K562 (cell line): ENCODE results near the gene NF1. TPM values are rescaled to one million over a fixed set of nuclear protein-coding genes. Genes with fewer than 3 reads are reported as not detected.

ENCODE experiments used
- ELF2 ChIP-seq: fragments of 250-450 bp; sonication (Bioruptor Pico); IDR thresholded peaks from 2 replicates; pipeline ENCODE4 v1.5.0; 2021; ENCODE audit warnings: mild to moderate bottlenecking
- FOXJ2 ChIP-seq: fragments of 200-800 bp; sonication (Bioruptor generic); IDR thresholded peaks from 2 replicates; pipeline ENCODE4 v1.6.1; 2016; ENCODE audit warnings: missing genetic modification characterization, missing compliant biosample characterization
- KLF6 ChIP-seq: fragments of 250-450 bp; sonication (Bioruptor Pico); IDR thresholded peaks from 2 replicates; pipeline ENCODE4 v1.4.0; 2020; ENCODE audit warnings: mild to moderate bottlenecking, moderate library complexity, borderline replicate concordance
- MAFG ChIP-seq: fragments of 450-650 bp; conservative IDR thresholded peaks from 2 replicates; pipeline ENCODE4 v1.6.1; 2016; ENCODE audit warnings: missing genetic modification characterization, missing compliant biosample characterization
- SAFB ChIP-seq: fragments of 200-400 bp; formaldehyde crosslinking; IDR thresholded peaks from 2 replicates; pipeline ENCODE4 v1.6.1; 2017; ENCODE audit warnings: low read depth, low read length, borderline replicate concordance
- ZBTB17 ChIP-seq: fragments of 450-650 bp; formaldehyde crosslinking; IDR thresholded peaks from 2 replicates; pipeline ENCODE4 v1.4.0; 2020; ENCODE audit warnings: mild to moderate bottlenecking
- ZFP30 ChIP-seq: fragments of 250-450 bp; sonication (Bioruptor Pico); IDR thresholded peaks from 2 replicates; pipeline ENCODE4 v1.8.0; 2022; ENCODE audit warnings: moderate library complexity, mild to moderate bottlenecking, inconsistent platforms, borderline replicate concordance
- ZNF121 ChIP-seq: sonication (generic); formaldehyde crosslinking; conservative IDR thresholded peaks from 2 replicates; pipeline ENCODE4 v1.8.0; 2022; ENCODE audit warnings: missing genetic modification reagents
- ZNF124 ChIP-seq: sonication (generic); formaldehyde crosslinking; IDR thresholded peaks from 2 replicates; pipeline ENCODE4 v1.8.1; 2022; ENCODE audit warnings: missing genetic modification reagents
- ZNF3 ChIP-seq: fragments of 250-450 bp; sonication (Bioruptor Pico); IDR thresholded peaks from 2 replicates; pipeline ENCODE4 v1.5.0; 2021; ENCODE audit warnings: mild to moderate bottlenecking, moderate library complexity
- ZNF584 ChIP-seq: fragments of 200-800 bp; sonication (Bioruptor generic); IDR thresholded peaks from 2 replicates; pipeline ENCODE4 v1.6.1; 2016; ENCODE audit warnings: low read depth, mild to moderate bottlenecking, missing genetic modification characterization, missing compliant biosample characterization
- polyA plus RNA-seq, 8 experiments: library from polyadenylated mRNA; depleted of rRNA in 4 of 8; stranded (reverse) in 5 of 8; unstranded in 3 of 8; fragments of >200 nt; fragmentation: Nextera tagmentation in 2 of 8; fragmentation: Illumina TruSeq in 1 of 8; extraction: Ambion mirVana in 2 of 8; extraction: Trizol in 1 of 8; gene quantifications; 2 replicates each; pipeline versions ENCODE4 v1.2.1 to v1.2.3, GENCODE V29; 2011 to 2014; ENCODE audit warnings: inconsistent platforms in 1 of 8, missing spikeins in 1 of 8
- total RNA-seq, 7 experiments: library from RNA; depleted of rRNA in 6 of 7; stranded (reverse); fragments of >200 nt in 6 of 7; fragmentation: Illumina TruSeq in 2 of 7; extraction: Trizol in 2 of 7; gene quantifications; 2 replicates each; pipeline versions ENCODE4 v1.2.1 to v1.2.3, GENCODE V29; 2011 to 2021; ENCODE audit warnings: low replicate concordance in 1 of 7
- TF ChIP-seq, protein P1 (sequence below): fragments of 250-450 bp; sonication (Bioruptor Pico); IDR thresholded peaks from 2 replicates; pipeline ENCODE4 v1.8.0; 2022; ENCODE audit warnings: inconsistent platforms, mild to moderate bottlenecking, moderate library complexity, borderline replicate concordance
- TF ChIP-seq, protein P2 (sequence below): IDR thresholded peaks from 2 replicates; pipeline ENCODE4 v1.6.1; 2014; ENCODE audit warnings: antibody characterized with exemption

Gene NF1
- total and polyA plus RNA-seq, 9 of the 15 experiments (the other 6 are each of a cell fraction or from before 2014, with no cell fraction given), result 3.4 to 41.9 (median 24.3) TPM

DNA sequence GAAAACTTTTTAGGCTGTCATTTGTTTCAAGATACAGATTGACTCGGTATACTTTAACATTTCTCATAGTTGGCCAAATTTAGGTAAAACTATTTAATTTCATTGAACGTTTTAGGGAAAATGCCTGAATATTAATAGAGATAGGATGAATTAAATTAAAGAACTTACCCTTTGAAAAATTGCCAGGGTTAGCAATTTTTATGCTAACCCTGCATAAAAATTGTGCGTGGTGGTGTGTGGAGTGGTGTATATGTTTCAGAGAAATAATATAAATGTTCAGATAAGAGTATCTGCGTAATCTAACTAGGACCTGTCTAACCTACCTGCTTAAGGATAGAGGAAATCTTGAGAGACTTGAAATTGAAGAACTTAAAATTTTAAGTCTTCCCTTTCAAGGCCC is 21.4 kb downstream of the NF1 start (continued):
- TF ChIP-seq ZNF121 (no peak), MAFG (0 out of 2 replicates have a peak, but pooled peaks have one; percentile 13), ZNF124 (CRISPR knock-in tag) (no peak), ZNF584 (CRISPR knock-in tag) (no peak), KLF6 (CRISPR knock-in tag) (no peak), FOXJ2 (tag) (no peak), ELF2 (CRISPR knock-in tag) (no peak), ZNF3 (CRISPR knock-in tag) (no peak), ZBTB17 (no peak), SAFB (no peak), ZFP30 (CRISPR knock-in tag) (no peak)
- TF ChIP-seq, protein P1, sequence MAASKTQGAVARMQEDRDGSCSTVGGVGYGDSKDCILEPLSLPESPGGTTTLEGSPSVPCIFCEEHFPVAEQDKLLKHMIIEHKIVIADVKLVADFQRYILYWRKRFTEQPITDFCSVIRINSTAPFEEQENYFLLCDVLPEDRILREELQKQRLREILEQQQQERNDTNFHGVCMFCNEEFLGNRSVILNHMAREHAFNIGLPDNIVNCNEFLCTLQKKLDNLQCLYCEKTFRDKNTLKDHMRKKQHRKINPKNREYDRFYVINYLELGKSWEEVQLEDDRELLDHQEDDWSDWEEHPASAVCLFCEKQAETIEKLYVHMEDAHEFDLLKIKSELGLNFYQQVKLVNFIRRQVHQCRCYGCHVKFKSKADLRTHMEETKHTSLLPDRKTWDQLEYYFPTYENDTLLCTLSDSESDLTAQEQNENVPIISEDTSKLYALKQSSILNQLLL (CRISPR knock-in tag), result no peak
- TF ChIP-seq, protein P2, sequence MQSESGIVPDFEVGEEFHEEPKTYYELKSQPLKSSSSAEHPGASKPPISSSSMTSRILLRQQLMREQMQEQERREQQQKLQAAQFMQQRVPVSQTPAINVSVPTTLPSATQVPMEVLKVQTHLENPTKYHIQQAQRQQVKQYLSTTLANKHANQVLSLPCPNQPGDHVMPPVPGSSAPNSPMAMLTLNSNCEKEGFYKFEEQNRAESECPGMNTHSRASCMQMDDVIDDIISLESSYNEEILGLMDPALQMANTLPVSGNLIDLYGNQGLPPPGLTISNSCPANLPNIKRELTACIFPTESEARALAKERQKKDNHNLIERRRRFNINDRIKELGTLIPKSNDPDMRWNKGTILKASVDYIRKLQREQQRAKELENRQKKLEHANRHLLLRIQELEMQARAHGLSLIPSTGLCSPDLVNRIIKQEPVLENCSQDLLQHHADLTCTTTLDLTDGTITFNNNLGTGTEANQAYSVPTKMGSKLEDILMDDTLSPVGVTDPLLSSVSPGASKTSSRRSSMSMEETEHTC, result no peak
